ENCODE data around the gene GJA4.

GJA4 gene

DNA sequence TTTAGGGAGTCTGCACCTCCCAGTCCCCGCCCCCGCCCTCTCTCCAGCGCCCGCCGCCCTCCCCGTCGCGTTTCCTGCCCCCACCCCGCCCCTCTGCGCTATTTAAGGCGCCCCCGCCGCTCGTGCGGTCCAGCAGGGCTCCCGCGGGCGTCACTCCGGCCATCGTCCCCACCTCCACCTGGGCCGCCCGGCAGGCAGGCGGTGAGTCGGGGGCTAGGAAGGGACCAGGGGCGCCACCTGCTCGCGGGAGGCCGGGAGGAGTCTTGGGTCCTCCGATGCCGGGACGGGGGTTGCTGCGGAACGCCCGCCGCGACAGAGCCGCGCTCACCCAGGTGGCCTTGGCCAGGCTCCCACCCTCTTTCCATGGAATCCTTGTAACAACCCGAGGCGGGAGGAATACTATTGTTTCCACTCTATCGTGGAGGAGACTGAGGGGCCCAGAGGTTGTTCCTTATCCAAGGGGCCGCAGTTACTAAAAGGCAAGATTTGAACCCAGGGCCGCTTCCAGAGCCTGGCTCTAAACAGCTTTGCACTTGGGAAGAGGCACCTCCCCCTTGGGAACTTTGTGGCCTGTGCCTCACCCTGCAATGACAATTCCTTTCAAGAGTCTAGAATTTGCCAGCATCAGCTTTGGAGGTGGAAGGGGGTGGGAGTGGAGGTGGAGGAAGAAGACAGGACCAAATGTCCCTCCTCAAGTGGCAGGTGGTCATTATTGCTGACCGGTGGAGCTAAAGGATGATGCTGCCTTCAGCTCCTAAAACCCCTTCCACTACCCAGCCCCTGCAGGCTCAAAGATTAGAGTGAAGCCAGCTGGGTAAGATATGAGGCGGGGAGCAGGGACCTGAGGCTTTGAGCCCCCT lies at the start of gene GJA4:
Gene GJA4 (plus strand): TSS at position 132 of the 860 bp plus-strand sequence. CDS start 1,215 bp downstream, outside the sequence.
- no peak for DNase-seq

DNA sequence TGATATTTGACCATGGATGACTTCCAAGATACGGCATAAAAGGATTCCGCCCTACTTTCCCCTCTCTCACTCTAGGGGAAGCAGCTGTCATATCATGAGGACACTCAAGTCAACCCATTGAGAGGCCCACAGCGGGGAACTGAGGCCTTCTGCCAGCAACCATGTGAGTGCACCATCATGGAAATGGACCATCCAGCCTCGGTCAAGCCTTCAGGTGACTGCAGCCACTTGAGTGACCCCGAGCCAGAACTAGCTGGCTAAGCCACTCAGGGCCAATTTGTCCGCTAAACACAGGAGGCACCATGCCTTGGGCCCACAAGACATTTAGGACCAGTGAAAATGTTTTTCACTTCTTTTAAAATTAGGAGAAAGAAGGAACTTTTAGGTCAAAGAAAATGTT lies 49.0 kb upstream of the GJA4 start:
- DNase-seq = no peak

DNA sequence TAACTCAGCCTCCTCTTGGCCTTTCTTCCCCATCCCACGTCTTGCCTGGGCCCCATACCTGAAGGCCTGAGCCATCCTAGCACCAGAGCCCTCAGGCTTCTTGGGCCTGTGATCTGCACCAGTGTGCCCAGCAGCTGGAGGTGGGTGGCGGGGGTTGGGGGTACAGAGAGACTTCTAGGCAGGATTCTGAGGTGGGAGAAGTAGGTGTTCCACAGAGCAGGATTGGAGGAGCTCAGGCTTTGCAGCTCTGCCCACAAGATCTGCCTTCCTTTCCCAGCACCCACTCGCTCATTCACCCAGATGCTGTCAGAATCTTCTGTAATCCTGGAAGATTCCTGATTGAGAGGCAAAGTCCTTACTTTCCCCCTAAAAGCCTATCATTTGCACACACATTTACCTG lies 47.9 kb upstream of the GJA4 start:
- no peak for DNase-seq

DNA sequence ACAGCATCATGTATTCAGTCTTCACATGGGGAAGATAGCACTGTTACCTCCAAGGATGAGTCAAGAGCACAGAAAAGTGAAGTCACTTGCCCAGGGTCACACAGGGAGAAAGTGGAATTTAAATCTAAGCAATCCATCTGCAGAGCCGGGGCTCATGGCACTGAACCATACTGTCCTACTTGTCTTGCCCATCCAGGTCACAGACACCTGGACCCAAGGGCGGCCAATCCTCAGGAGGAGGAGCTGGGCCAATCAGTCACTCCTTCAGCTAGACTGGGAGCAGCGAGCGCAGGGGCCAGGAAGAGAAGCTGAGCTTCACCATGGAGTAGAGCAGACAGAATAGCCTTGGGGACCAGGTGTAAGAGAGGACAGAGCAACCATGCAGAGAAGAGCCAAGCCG lies 47.1 kb upstream of the GJA4 start:
- no peak for DNase-seq

DNA sequence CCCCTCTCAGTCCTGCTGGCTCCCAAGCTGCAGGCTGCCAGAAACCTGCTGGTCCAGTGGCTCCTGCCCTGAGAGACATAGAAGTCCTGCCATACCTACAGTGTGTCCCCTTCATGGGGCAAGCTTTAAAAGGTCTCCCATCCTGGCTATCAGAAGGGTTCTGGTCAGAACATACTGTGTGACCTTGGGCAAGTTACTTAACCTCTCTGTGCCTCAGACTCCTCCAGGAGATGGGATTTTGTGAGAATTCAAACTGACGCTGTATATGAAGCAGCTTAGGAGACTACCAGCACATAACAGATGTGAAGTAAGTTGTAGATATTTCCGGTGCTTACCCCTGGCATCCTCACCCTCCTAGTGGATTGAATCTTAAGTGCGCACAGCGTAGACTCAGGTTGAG lies 46.7 kb upstream of the GJA4 start:
- DNase-seq = no peak

DNA sequence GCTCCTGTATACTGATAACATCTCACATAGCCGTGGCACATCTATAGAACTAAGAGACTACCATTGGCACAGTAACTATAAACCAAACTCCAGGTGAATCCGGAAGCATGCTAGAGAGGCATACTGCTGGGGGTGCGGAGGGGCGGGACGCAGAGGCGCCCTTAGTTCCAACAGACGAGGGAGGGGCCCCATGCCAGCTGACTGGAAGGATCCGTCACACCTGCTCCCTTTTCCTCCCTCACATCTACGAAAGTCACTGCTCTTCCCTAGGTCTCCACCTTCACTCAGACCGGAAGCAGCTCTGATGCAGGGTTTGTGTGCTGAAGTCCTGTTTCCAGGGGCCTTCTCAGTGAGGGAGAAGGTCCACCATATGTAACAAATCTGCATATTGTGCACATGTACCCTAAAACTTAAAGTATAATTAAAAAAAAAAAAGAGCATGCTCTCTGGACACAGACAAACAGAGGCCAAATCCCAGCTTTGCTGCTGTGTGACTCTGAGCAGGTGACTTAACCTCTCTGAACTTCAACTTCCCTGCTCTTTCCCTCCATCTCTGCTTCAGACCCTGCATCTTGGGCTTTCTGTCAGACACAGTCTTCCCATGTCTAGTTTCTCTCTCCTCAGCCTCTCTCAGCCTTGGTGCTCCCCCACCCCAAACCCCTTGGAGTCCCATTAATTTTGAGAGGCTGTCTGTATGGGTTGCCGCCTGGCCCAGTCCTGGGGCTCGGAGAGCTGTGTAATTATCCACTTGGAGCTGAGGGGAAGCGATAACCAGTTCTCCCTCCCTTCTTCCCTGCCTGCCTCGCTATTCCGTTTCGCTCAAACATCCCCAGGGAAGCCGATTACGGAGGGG lies 45.8 kb upstream of the GJA4 start:
- no peak for DNase-seq

DNA sequence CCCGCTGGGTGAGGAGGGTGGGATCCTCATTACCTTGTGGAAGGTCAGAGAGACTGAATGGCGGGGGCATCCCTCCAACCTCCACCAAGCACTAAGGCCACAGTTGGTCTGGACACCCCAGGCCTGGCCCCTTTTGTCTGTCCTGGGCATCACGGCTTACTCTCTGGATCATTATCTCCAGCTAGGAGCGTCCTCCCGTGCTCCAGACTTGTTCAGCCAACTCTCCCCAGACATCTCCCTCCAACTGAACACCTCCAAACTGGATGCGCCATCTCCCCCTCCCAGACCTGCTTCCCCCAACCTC lies 45.2 kb upstream of the GJA4 start:
- DNase-seq = no peak

DNA sequence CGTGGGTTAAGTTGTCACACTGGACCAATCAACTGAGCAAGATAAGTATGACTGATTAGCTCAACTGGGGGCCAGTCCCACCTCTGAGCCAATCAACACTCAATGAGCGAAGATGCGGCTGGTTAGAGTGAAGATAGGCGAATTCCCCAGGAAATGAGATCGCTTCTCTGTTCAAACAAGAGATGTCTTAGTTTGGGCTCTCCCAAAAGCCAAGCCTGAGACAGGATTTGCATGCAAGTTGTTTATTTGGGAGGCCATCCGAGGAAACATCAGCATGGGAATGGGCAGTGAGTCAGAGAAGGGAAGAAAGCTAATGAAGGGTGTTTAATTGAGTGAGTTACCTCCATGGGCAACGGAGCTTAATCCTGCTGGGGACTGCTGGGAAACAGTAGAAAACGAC lies 42.8 kb upstream of the GJA4 start:
- no peak for DNase-seq

DNA sequence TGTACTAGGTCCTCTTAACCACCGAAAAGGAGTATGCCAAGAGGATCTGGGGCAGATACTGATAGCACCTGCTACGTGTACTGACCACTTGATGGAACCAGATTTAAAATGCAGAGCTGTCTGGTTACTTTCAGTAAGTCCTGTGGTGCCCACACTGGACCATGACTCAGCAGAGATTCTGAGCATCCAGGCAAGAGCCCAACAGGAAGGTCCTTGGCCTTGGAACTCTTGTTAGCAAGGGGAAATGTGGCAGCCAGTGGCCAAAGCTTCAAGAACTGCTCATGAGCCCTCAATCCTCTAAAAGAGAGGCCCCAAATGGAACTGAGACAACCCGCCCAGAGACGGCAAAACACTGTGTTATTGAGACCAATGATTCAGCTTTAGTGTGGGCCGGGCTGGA lies 42.2 kb upstream of the GJA4 start:
- DNase-seq = no peak

DNA sequence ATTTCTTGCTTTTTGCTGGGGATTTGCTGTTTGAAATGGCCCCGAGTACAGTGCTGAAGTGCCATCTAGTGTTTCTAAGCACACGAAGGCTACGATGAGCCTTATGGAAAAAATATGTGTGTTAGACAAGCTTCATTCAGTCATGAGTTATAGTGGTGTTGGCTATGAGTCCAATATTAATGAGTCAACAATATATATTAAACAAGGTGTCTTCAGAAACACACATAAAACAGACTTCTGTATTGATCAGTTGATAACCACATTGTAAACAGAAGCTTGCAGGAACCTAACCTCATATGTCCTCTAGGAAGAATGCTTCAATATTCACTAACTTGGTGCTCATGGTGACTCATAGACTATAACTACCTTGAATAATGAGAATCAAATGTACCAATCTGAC lies 39.6 kb upstream of the GJA4 start:
- DNase-seq = no peak

DNA sequence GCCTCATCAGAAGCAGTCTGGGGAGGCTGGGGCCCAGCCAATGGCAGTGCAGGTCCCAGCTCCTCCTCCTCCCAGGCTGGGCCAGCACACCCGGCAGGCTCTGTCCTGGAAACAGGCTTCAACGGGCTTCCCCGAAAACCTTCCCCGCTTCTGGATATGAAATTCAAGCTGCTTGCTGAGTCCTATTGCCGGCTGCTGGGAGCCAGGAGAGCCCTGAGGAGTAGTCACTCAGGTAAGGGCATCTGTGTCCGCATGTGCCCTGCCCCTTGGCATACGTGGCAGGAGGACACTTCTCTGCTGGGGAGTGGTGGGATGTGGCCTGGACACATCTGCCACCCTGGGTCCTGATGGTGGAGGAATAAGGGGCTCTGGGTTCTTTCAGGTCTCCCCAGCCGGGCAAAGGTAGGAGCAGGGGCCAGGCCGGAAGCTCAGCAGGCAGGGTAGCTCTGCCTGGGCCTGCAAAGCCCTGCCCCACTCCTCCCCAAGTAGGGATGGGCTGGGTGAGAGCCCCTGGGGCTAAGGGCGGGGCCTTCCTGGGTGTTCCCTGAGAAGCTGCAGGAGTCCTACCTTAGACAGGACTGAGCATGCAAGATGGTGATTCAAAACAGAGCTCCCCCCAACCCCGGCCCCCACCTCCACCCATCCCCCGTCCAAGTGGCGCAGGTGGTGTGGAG lies 37.7 kb upstream of the GJA4 start, which contains the start of gene GJB5:
Gene GJB5 (plus strand): TSS at position 84 of the 674 bp plus-strand sequence. CDS start 2,284 bp downstream, outside the sequence.
- no peak for DNase-seq

DNA sequence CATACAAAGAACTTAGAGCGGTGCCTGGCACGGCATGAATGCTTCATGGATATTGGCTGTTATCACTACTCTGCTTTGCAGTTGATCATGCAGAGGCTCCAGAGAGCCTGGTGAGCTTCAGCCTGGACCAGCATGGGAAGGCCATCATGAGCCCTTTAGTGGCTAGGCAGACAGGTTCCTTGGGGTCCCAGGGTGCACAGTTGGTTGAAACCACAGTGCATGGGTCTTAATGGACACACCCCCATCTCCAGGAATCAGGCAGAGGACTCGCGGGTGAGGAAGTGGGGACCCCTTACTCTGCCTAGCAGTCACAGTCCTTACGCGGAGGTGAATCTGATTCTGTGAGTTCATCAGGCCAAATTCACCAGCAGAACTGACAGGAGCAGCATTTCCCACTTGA lies 36.8 kb upstream of the GJA4 start:
- DNase-seq = no peak

DNA sequence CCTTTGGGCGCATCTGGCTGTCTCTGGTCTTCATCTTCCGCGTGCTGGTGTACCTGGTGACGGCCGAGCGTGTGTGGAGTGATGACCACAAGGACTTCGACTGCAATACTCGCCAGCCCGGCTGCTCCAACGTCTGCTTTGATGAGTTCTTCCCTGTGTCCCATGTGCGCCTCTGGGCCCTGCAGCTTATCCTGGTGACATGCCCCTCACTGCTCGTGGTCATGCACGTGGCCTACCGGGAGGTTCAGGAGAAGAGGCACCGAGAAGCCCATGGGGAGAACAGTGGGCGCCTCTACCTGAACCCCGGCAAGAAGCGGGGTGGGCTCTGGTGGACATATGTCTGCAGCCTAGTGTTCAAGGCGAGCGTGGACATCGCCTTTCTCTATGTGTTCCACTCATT lies 35.4 kb upstream of the GJA4 start:
- no peak for DNase-seq

DNA sequence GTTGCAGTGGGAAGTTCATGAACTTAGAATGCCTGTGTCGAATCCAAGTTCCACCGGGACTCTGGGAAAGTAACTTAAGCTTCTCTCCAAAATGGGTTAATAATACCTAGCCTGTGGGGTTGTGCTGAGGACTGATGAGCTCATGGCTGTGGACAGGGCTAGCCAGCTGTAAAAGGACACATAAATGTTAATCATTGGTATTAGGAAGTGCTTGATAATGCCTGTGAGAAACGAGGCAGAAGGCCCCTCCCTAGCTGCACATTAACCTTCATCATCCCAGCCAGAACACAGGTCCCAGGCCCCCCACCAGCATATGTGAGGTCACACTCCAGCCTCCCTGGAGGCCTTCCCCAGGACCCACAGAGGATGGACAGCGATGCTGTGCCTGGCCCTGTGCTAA lies 34.0 kb upstream of the GJA4 start:
- no peak for DNase-seq

DNA sequence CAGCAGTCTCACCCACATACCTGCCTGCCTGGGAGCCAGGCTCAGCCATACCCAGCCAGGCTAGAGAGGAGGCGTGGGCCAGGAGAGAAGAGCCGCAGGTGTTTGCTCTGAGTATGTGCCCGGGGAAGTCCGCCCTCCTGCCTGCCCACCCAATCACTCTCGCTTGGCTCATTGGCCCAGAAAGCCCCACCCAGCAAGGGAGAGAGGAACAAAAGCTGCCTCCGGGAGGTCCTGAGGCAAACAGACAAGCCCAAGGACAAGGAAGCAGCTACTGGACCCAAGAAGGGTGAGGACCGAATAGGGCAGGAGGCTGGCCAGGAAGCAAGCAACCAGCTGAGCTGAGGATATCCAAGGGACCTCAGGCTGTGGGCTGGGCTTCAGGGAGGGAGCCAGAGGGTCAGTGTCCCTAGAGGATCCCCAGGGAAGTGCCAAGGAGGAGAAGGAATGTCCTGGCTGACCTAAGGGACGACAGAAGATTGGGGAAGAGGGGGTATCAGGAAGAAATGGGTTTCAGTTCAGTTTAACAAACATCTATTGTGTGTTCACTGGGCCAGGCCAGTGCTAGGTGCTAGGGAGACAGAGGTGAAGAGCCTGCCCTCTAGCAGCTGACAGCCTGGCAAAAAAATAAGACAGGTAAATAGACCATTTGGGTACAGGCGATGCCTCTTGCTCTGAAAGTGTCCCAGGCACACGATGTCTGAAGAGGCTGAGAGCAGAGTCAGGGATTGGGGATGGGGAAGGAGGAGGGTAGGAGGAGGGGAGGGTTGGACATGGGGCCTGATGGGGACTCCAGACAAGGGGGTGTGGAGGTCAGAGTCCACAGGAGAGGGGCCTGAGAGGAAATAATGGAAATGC lies 33.1 kb upstream of the GJA4 start, which contains the start of gene GJB4:
Gene GJB4 (plus strand): TSS at position 238 of the 855 bp plus-strand sequence. CDS start 1,515 bp downstream, outside the sequence.
- DNase-seq = no peak

DNA sequence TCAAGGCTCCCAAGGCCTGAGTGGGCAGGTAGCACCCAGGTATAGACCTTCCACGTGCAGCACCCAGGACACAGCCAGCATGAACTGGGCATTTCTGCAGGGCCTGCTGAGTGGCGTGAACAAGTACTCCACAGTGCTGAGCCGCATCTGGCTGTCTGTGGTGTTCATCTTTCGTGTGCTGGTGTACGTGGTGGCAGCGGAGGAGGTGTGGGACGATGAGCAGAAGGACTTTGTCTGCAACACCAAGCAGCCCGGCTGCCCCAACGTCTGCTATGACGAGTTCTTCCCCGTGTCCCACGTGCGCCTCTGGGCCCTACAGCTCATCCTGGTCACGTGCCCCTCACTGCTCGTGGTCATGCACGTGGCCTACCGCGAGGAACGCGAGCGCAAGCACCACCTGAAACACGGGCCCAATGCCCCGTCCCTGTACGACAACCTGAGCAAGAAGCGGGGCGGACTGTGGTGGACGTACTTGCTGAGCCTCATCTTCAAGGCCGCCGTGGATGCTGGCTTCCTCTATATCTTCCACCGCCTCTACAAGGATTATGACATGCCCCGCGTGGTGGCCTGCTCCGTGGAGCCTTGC lies 31.5 kb upstream of the GJA4 start:
- DNase-seq = no peak

DNA sequence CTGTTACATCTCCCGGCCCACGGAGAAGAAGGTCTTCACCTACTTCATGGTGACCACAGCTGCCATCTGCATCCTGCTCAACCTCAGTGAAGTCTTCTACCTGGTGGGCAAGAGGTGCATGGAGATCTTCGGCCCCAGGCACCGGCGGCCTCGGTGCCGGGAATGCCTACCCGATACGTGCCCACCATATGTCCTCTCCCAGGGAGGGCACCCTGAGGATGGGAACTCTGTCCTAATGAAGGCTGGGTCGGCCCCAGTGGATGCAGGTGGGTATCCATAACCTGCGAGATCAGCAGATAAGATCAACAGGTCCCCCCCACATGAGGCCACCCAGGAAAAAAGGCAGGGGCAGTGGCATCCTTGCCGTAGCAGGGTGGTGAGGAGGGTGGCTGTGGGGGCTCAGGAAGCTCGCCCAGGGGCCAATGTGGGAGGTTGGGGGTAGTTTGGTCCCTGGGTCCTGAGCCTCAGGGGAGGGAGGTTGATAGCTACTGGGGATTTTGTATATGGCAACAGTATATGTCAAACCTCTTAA lies 31.0 kb upstream of the GJA4 start:
- DNase-seq = no peak

DNA sequence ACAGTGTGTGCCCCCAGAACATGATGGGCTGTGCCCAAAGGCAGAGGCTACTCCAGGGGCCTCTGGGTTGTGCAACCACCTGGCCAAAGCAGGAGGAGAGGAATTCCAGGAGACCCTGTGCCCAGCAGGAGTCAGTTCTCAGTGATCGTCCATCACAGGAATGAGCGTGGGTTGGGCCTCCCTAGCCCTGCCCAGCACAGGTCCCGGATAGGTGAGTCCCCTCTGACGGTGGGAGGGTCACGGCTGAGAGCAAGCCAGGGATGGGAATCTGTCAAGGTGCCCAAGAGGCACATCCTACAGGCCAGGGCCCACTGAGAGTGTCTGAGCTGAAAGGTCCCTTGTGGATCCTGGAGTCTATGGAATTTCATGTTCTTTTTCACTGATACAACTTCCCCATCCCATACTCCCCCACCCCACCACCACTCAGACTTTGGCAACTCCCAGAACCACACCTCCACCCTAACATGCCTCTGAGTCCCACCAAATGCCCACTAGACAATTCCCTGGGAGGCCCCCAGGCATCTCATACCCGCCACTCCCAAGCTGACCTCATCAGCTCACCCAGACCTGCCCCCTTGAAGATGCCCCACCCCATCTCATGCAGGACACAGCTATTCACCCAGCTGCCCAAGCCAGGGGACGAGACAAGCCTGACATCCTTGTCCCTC lies 30.2 kb upstream of the GJA4 start:
- DNase-seq = no peak

DNA sequence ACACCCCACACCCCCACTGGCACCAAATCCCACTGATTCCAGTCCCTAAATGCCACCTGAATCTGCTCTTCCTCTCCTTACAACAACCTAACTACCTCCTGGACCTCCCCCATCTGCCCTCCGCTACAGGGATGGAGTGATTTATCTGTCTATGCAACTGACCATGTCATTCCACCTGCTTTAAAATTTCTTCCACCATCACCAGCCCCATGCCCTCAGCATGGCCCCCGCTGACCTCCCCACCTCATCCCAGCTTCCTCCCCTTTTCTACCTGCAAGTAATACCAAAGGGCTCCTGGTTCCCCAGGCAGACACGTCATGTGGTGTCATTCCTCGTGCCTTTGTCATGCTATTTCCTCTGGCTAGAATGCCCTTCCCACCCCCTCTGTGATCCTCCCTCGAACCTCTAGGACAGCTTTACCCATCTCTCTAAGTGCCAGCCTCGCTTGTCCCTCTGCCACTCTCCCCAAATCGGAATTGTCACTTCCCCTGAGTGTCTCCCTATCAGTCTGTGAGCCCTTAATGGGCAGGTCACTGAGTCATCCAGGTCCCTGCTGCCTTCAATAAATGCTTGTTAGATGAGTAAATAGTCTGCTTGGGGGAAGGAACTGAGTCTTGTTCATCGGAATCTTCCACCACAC lies 29.5 kb upstream of the GJA4 start:
- DNase-seq = no peak

DNA sequence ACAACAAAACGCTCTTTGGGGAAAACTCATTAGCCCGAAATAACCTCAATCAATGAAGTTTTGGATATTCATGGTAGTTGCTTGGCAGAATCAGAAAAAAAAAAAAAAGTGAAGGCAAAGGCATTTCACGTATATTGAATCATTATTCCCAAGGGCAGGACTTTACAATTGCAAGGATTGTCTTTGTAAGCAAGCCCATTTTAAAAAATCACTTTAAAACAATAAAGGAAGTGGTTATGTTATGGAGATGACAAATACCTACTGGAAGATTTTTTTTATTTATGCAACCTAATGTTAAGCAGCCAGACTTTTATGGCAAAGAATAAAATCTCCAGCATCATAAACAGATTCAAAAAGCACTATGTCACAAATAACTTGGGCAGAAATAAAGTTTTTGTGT lies 23.9 kb upstream of the GJA4 start:
- no peak for DNase-seq

Measured in midbrain (tissue), 1 donor.